NT2/D1 (cell line): ENCODE measurements around the gene RALB.

Source experiments
- YY1 ChIP-seq: IDR thresholded peaks from 2 replicates; pipeline ENCODE4 v1.6.1; 2011; ENCODE audit not compliant: insufficient read length, insufficient read depth
- ZNF274 ChIP-seq: IDR thresholded peaks from 2 replicates; pipeline ENCODE4 v1.6.1; 2011; ENCODE audit warnings: mild to moderate bottlenecking, low read depth, low read length

- TF ChIP-seq YY1 (no peak), ZNF274 (no peak)
These were observed 69.2 kb downstream of the RALB start for GRCh38 chr2:120321721-120322284.
